GM11168 (cell line): Measurements from ENCODE around the gene TRIM46.
"Not testable (repeated sequence)": the region's sequence is repeated elsewhere in the genome, so short reads cannot be mapped to it uniquely, and the experiment has no call there.

Experiments
- in situ Hi-C: fragments of 300-500 bp; cut with MboI; formaldehyde crosslinking; loops from one replicate; pipeline ENCODE4 v1.12.0; 2022; ENCODE audit warnings: low sequenced_read_pairs; ENCODE audit not compliant: unreplicated experiment

The TRIM46 gene

DNA sequence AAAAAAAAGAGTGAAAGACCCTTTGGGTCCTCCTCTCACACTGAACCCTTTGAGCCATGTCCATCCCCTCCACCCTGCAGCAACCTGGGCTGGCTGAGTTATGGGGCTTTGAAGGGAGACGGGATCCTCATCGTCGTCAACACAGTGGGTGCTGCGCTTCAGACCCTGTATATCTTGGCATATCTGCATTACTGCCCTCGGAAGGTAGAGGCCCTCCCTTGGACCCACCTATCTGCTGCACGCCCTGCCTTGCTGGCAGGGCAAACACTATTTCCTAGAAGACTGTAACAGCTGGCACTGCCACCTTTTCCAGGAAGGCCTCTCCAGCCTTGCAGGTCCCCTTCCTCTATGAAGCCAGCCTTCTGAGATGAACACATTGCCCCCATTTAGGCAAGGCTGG, 36.9 kb upstream of the TRIM46 start:
- in situ Hi-C loops: no loop called here

DNA sequence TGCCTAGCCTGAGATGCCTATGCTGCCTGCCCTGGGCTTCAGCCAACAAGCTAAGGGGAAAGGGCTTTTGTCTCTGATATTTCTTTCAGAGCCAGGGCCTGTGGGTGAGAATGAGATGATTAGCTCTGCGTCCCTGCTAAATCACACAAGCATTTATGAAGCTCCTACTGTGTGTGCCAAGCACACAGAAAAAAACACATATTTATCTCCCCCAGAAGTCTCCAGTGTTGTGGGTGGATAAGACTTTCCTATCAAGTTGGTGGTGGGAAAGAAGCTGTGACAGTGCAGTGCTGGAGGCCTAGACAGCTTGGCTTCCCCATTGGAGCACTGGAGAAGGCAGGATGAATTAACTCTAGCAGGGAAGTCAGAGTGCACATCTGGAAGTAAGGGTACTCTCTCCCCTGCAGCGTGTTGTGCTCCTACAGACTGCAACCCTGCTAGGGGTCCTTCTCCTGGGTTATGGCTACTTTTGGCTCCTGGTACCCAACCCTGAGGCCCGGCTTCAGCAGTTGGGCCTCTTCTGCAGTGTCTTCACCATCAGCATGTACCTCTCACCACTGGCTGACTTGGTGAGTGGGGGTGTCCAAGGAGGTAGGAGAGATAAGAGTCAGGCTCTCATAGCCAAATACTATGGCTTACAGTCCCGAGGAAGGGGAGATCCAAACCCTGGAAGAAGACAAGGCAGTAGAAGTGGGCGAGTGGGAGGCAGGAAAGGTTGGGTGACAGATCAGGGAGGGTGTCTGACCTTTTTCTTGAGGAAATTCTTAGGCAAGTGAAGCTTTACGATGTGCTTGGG, 36.3 kb upstream of the TRIM46 start:
- in situ Hi-C loops: no loop called here

DNA sequence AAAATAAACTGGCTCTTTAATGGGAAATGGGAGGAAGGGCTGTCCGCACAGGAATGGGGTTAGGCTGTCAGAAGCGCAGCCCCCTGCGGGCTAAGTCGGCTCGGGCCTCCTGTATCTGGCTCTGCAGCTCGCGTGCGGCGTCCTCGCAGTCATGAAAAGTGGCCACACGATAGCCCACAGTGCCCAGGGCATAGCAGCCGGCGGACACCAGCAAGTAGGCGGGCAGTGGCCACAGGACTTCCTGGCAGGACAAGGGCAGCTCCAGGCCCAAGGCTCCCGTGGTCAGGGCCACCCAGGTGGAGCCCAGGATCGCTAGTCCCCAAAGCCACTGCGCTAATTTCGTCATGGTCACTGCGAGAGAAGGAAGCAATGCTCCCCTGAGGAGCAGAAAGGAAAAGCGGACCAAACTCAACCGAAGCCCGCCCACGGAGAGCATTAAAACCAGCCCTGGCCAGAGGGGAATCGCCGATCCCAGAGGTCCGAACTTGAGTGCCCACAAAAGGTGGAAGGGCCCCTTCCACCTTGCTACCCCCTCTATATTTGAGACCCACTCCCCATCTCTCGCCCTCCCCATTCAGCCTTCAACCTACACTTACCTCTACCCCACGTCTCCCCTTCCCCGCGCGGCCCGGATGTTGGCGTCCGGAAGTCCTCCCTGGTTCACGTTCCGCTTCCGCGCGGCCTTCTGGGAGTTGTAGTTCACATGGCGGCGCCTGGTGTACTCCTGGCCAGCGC, 33.6 kb upstream of the TRIM46 start, which contains the start of gene DPM3:
DPM3 (minus strand) TSS at position 637 of the 735 bp plus-strand sequence; CDS start at position 346, 291 bp downstream.
- in situ Hi-C loops: no loop called here

- in situ Hi-C loops: no loop called here
Measured at GRCh38 chr1:155140630-155140953, 33.1 kb upstream of the TRIM46 start.

DNA sequence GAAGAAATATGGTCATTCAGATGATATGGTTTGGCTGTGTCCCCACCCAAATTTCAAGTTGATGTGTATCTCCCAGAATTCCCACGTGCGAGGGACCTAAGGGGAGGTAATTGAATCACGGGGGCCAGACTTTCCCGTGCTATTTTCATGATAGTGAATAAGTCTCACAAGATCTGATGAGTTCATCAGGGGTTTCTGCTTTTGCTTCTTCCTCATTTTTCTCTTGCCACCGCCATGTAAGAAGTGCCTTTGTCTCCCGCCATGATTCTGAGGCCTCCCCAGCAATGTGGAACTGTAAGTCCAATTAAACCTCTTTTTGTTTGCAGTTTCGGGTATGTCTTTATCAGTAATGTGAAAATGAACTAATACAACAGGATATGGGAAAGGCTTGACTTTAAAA, 31.9 kb upstream of the TRIM46 start:
- in situ Hi-C loops: no loop called here

GRCh38 chr1:155145491-155145890, 28.2 kb upstream of the TRIM46 start:
- in situ Hi-C loops: no loop called here

DNA sequence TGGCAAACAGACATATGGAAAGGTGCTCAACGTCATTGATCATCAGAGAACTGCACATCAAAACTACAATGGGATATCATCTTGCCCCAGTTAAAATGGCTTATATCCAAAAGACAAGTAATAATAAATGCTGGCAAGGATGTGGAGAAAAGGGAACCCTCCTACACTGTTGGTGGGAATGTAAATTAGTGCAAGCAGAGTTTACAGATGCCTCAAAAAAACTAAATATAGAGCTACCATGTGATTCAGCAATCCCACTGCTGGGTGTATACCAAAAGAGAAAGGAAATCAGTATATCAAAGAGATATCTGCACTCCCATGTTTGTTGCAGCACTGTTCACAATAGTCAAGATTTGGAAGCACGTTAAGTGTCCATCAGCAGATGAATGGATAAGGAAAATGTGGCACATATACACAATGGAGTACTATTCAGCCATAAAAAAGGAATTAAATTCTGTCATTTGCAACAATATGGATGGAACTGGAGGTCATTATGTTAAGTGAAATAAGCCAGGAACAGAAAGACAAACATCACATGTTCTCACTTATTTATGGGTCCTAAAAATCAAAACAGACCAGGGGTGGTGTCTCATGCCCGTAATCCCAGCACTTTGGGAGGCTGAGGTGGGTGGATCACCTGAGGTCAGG, 17.5 kb upstream of the TRIM46 start:
- in situ Hi-C loops: not testable (repeated sequence)

DNA sequence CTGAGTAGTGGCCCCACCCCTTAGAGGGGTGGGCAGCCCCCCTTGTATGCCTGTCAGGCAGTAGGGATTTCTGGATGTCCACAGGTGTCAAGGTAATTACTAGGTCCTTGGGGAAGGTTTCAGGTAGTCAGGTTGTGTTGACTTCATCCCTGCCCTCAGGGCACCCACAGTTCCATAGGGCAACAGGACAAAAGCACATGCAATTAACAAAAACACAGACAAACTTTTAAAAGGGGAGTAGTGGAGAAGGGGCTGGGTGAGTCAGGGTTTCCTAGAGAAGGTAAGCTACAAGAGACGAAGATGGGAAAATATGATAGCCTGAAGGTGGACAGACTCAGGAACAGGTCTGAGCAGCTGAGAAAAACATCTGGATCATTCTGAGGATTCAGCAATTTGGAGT, 14.7 kb upstream of the TRIM46 start:
- in situ Hi-C loops: no loop called here

- in situ Hi-C loops: no loop called here
Measured at GRCh38 chr1:155160128-155160527, 13.5 kb upstream of the TRIM46 start.

DNA sequence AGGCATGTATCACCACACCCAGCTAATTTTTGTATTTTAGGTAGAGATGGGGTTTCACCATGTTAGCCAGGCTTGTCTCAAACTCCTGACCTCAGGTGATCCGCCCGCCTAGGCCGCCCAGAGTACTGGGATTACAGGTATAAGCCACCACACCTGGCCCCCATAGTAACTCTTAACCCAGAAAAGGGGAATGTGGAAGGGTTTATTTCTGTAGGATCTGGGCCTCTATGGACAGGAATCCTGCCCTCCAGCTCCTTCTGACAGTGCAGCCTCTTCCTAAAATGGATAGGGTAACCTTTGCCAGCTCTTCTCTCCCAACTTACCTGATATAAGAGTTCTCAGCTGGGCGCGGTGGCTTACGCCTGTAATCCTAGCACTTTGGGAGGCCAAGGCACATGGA, 11.0 kb upstream of the TRIM46 start:
- in situ Hi-C loops: not testable (repeated sequence)

DNA sequence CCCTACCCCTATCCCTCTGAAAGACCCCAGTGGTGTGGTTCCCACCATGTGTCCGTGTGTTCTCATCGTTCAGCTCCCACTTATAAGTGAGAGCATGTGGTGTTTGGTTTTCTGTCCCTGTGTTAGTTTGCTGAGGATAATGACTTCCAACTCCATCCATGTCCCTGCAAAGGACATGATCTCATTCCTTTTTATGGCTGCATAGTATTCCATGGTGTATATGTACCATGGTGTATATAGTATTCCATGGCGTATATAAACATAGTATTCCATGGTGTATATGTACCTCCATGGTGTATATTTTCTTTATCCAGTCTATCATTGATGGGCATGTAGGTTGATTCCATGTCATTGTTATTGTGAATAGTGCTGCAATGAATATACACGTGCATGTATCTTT, 9.9 kb upstream of the TRIM46 start:
- in situ Hi-C loops: not testable (repeated sequence)

- in situ Hi-C loops: loop anchor here (5.0 kb wide), 1 partner anchor 72 kb away; no protein-coding TSS in a partner anchor
Measured at GRCh38 chr1:155164625-155165024, 9.0 kb upstream of the TRIM46 start.

GRCh38 chr1:155166051-155166470, 7.6 kb upstream of the TRIM46 start:
- in situ Hi-C loops: loop anchor here (5.0 kb wide), 1 partner anchor 74 kb away; no protein-coding TSS in a partner anchor

GRCh38 chr1:155166471-155167165, 7.0 kb upstream of the TRIM46 start:
- in situ Hi-C loops: loop anchor here (5.0 kb wide), 1 partner anchor 74 kb away; no protein-coding TSS in a partner anchor

DNA sequence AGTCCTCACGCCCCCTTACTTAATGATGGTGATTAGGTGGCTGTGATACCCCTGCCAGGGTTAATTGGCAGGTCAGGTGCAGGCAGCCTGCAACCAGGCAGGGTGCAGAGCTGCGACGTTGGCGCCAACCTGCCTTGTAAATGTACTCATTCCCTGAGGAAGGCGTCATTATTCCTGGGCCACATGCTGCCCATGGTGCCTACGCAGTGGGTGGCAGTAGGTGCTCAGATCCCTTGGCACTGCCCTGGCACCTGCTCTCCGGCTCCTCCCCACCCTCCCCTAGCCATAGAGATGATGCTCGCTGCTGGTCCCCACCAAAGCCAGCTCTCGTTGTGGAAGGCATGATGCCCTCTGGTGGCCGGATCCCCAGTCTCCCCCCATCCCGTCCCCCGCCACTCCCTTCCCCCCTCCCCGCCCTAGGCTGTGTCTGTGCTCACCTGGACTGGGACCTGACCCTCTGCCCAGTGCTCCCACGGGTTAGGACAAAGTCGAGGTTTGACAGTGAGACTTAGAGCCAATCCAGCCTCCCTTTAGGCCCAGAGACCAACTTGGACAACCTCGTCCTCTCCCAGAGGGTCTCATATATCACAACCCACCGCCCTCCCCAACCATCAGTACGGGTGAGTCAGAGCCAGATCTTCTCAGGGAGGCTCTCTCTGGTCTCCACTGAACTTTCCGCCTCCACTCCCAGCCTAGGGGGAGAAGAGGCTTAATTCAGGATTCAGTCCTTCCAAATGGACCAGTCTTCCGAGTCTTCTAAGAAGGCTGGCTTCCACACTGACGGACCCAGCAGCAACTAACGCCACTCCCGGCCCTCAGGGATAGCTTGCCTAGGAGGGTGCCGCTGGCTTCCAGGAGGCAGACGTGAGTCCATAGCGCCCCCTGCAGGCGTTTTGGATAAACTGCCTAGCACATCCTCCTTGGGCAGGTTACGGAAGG, 6.2 kb upstream of the TRIM46 start:
- in situ Hi-C loops: loop anchor here (5.0 kb wide), 1 partner anchor 75 kb away; no protein-coding TSS in a partner anchor

DNA sequence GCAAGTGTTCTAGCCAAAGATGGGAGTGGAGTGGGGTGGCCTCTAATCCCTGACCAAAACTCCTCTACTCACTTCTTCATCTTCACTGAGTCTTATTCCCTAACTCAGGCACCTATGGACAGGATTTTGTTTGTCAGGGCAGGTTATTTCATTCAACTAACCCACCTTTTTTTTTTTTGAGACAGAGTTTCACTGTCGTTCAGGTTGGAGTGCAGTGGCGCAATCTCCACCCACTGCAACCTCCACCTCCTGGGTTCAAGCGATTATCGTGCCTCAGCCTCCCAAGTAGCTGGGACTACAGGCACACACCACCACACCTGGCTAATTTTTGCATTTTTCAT, 5.6 kb upstream of the TRIM46 start:
- in situ Hi-C loops: loop anchor here (5.0 kb wide), 1 partner anchor 76 kb away; no protein-coding TSS in a partner anchor

GRCh38 chr1:155168456-155169210, 5.0 kb upstream of the TRIM46 start:
- in situ Hi-C loops: loop anchor here (5.0 kb wide), 1 partner anchor 76 kb away; no protein-coding TSS in a partner anchor

DNA sequence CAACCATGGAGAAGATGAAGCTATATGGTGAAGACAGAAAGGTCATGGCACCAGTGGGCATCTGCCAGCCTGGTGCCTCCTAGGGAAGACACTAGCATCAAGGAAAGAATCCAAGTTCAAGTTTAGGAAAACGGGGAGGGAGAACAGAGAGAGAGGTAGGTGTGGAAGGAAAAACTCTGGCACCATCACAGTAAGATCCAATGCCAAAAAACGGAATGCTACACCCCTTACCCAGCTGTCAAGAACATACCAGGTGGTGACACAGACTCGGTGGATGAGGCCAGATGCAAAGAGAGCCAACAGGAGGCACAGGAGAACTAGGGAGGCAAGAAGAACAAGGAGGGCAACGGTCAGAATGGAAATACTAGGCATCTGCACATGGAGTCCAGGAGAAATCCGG, 4.1 kb upstream of the TRIM46 start:
- in situ Hi-C loops: loop anchor here (5.0 kb wide), 1 partner anchor 77 kb away; no protein-coding TSS in a partner anchor
